ENCODE measurements around the gene KLHDC9. TPM values are rescaled to one million over a fixed set of nuclear protein-coding genes. Genes with fewer than 3 reads are reported as not detected.
"Not testable (repeated sequence)": the region's sequence is repeated elsewhere in the genome, so short reads cannot be mapped to it uniquely, and the experiment has no call there.

The KLHDC9 gene
- total RNA-seq, 6 donors from 2014 or later, result 6.5 to 12.3 (median 7.4) TPM; not detected in 1

DNA sequence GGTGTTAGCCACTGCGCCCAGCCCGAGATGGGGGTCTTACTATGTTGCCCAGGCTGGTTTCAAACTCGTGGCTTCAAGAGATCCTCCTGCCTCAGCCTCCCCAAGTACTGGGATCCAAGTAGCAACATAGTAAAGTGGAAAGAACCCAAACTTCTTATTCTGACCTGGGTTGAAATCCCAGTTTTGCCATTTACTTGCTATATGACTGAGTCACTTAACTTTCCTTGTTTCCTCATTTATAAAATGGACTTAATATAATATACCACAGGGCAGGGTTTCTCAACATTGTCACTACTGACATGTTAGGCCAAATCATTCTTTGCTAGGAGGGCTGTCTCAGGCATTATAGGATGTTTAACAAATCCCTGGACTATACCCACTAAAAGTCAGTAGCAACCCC, 13.0 kb downstream of the KLHDC9 start:
- Histone ChIP-seq H3K4me1 (peaks cover 12 to 39% (median 14%) of the 10 kb centered on the region in 4 donors), H3K4me3 (no peak overlapping the region), H3K36me3 (peaks cover 0 to 12% (median 4%) of the 10 kb centered on the region in 4 donors), H3K27ac (no peak overlapping the region), H3K27me3 (no peaks in the 10 kb centered on the region), H3K9me3 (no peaks in the 10 kb centered on the region)
- TF ChIP-seq EP300 (IDR thresholded peaks at IDR 0.05), result no peak
- TF ChIP-seq, protein P1, sequence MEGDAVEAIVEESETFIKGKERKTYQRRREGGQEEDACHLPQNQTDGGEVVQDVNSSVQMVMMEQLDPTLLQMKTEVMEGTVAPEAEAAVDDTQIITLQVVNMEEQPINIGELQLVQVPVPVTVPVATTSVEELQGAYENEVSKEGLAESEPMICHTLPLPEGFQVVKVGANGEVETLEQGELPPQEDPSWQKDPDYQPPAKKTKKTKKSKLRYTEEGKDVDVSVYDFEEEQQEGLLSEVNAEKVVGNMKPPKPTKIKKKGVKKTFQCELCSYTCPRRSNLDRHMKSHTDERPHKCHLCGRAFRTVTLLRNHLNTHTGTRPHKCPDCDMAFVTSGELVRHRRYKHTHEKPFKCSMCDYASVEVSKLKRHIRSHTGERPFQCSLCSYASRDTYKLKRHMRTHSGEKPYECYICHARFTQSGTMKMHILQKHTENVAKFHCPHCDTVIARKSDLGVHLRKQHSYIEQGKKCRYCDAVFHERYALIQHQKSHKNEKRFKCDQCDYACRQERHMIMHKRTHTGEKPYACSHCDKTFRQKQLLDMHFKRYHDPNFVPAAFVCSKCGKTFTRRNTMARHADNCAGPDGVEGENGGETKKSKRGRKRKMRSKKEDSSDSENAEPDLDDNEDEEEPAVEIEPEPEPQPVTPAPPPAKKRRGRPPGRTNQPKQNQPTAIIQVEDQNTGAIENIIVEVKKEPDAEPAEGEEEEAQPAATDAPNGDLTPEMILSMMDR (IDR thresholded peaks at IDR 0.05), result no peak
- no peak for TF ChIP-seq POLR2AphosphoS5 (IDR thresholded peaks at IDR 0.05)
- TF ChIP-seq POLR2A (IDR thresholded peaks at IDR 0.05), result no peak
- no peak for ATAC-seq (ENCODE audit: low FRiP score in 2 of 2)
- DNase-seq, result no peak
- 96 to 100% methylated on average over 3 of the region's 3 CpGs for WGBS, 2 donors

DNA sequence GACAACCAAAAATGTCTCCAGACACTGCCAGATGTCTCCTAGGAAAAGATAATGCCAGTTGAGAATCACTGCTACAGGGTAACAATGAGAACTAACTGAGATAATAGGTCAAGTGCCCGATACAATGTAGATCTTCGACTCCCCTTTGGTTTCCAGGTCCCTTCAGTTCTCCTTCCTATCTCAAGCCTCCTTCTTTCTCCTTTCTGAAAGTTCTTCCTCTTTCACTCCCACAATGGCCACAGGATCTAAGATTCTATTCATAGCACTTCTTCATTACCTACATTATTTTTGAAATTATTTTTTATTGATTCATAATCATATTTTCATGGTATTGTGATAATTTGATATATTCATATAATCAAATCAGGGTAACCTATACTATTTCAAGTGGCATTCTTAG, 13.4 kb downstream of the KLHDC9 start:
- TF ChIP-seq POLR2AphosphoS5 (IDR thresholded peaks at IDR 0.05) (no peak), POLR2A (IDR thresholded peaks at IDR 0.05) (no peak)
- TF ChIP-seq, protein P1 (IDR thresholded peaks at IDR 0.05), result no peak
- no peak overlapping the region for H3K27ac ChIP-seq
- H3K27me3 ChIP-seq, result no peaks in the 10 kb centered on the region
- ATAC-seq (ENCODE audit: low FRiP score in 2 of 2) (no peak), DNase-seq (no peak)
- 63 to 74% methylated on average over 2 of the region's 2 CpGs for WGBS, 2 donors
- H3K36me3 ChIP-seq, result peaks cover 0 to 12% (median 4%) of the 10 kb centered on the region in 4 donors
- H3K4me1 ChIP-seq, result peaks cover 16 to 43% (median 18%) of the 10 kb centered on the region in 4 donors
- no peak overlapping the region for H3K4me3 ChIP-seq
- H3K9me3 ChIP-seq, result no peaks in the 10 kb centered on the region

DNA sequence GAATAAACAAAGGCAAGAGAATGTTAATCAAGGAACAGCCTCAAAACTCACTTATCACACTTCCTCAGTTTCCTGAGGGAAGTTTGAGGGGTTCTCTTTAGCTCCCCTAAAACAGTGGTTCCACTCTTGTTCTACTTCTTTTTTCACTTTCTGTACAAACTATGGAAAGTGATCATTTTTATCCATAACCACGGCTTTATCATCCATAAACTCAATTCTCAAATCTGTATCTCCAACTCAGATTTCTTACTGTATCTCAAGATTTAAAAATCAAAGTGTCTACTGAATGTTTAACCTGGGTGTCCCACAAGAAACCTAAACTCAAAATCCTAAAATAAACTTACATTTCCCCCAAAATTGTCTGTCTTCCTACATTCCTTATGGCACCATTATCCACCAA, 15.8 kb downstream of the KLHDC9 start:
- peaks cover 30 to 60% (median 31%) of the 10 kb centered on the region in 4 donors for H3K4me1 ChIP-seq
- TF ChIP-seq POLR2AphosphoS5 (IDR thresholded peaks at IDR 0.05), result no peak
- no peak for TF ChIP-seq POLR2A (IDR thresholded peaks at IDR 0.05)
- TF ChIP-seq EP300 (IDR thresholded peaks at IDR 0.05), result no peak
- TF ChIP-seq, protein P1 (IDR thresholded peaks at IDR 0.05), result no peak
- H3K27me3 ChIP-seq, result no peaks in the 10 kb centered on the region
- ATAC-seq (ENCODE audit: low FRiP score in 2 of 2), result no peak
- 58 to 66% methylated on average over 1 of the region's 1 CpG for WGBS, 2 donors
- peaks cover 0 to 9% (median 4%) of the 10 kb centered on the region in 4 donors for H3K36me3 ChIP-seq
- no peak overlapping the region for H3K4me3 ChIP-seq
- H3K27ac ChIP-seq, result no peak overlapping the region
- no peaks in the 10 kb centered on the region for H3K9me3 ChIP-seq
- no peak for DNase-seq

DNA sequence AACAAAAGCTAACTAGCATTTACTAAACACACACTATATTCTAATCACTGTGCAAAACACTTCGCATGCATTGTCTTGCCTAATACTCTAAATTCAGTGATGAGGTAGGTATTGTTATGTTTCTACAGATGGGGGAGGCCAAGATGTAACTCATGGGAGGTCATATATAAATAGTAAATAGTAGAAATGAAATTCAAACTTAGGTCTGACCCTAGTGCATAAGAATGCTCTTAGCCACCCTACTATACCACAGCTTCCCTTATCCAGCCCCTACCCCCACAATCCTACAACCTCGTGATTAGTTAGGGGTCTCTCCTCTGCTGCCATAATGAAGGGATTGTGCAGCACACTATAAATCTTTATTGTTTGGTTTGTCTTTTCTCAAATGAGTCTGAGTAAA, 16.4 kb downstream of the KLHDC9 start:
- no peak for ATAC-seq (ENCODE audit: low FRiP score in 2 of 2)
- no peak overlapping the region for H3K27ac ChIP-seq
- peaks cover 37 to 66% (median 37%) of the 10 kb centered on the region in 4 donors for H3K4me1 ChIP-seq
- no peak for DNase-seq
- WGBS, 2 donors, result 67 to 82% methylated on average over 2 of the region's 2 CpGs
- peaks cover 0 to 7% (median 3%) of the 10 kb centered on the region in 4 donors for H3K36me3 ChIP-seq
- TF ChIP-seq, protein P1 (IDR thresholded peaks at IDR 0.05), result no peak
- TF ChIP-seq POLR2AphosphoS5 (IDR thresholded peaks at IDR 0.05), result no peak
- TF ChIP-seq EP300 (IDR thresholded peaks at IDR 0.05), result no peak
- no peak for TF ChIP-seq POLR2A (IDR thresholded peaks at IDR 0.05)
- H3K9me3 ChIP-seq, result no peaks in the 10 kb centered on the region
- H3K27me3 ChIP-seq, result no peaks in the 10 kb centered on the region
- H3K4me3 ChIP-seq, result no peak overlapping the region

DNA sequence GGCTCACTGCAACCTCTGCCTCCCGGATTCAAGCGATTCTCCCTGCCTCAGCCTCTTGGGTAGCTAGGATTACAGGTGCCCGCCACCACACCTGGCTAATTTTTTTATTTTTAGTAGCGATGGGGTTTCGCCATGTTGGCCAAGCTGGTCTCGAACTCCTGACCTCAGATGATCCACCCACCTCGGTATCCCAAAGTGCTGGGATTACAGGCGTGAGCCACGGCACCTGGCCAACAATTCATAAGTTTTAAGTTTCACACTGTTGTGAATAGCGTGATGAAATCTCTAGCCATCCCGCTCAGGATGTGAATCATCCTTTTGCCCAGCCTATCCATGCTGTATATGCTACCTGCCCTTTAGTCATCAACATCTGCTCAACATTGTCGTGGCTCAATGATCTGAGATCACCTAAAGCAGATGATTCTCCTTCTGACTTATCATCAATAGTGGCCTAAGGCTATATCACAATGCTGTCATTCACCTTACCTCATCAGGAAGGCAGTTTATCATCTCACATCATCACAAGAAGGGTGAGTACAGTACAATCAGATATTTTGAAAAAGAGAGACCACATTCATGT, 17.1 kb downstream of the KLHDC9 start:
- WGBS, 2 donors, result 84 to 87% methylated on average over 12 of the region's 12 CpGs
- DNase-seq (no peak), ATAC-seq (ENCODE audit: low FRiP score in 2 of 2) (no peak)
- Histone ChIP-seq H3K9me3 (no peaks in the 10 kb centered on the region), H3K4me3 (no peak overlapping the region), H3K4me1 (peaks cover 39 to 73% (median 42%) of the 10 kb centered on the region in 4 donors), H3K36me3 (peaks cover 0 to 7% (median 5%) of the 10 kb centered on the region in 4 donors), H3K27me3 (no peaks in the 10 kb centered on the region), H3K27ac (no peak overlapping the region)
- TF ChIP-seq POLR2A (IDR thresholded peaks at IDR 0.05), result no peak
- TF ChIP-seq, protein P1 (IDR thresholded peaks at IDR 0.05), result no peak

DNA sequence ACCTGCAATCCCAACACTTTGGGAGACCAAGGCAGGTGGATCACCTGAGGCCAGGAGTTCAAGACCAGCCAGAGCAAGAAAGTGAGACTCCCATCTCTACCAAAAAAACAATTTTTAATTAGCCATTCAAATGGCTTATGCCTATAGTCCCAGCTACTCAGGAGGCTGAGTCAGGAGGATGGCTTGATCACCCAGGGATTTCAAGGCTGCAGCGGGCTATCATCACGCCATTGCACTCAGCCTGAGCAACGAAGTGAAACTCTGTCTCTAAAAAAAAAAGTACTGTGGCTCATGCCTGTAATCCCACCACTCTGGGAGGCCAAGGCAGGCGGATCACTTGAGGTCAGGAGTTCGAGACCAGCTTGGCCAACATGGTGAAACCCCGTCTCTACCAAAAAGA, 17.8 kb downstream of the KLHDC9 start:
- not testable (repeated sequence) for H3K27ac ChIP-seq; DNase-seq; H3K4me3 ChIP-seq; H3K9me3 ChIP-seq; ATAC-seq (ENCODE audit: low FRiP score in 2 of 2); H3K27me3 ChIP-seq
- WGBS, 2 donors, result 86 to 91% methylated on average over 6 of the region's 6 CpGs
- Histone ChIP-seq H3K36me3 (peaks cover 4 to 15% (median 12%) of the 10 kb centered on the region in 4 donors), H3K4me1 (peaks cover 39 to 80% (median 45%) of the 10 kb centered on the region in 4 donors)
